Mesendoderm (in vitro differentiated cells): ENCODE data around the gene TM9SF2.

ENCODE experiments used
- DNase-seq: peaks from one replicate; pipeline ENCODE4 v3.0.0; 2013
- H2AK5ac ChIP-seq: 2 replicates; pipeline ENCODE4 v1.6.1; 2013; ENCODE audit warnings: low read length, inconsistent platforms
- H2BK120ac ChIP-seq: 2 replicates; pipeline ENCODE4 v1.6.1; 2013; ENCODE audit warnings: low read depth, mild to moderate bottlenecking, low read length, moderate library complexity, mixed read lengths
- H2BK15ac ChIP-seq: replicated peaks from 2 replicates; pipeline ENCODE4 v1.6.1; 2013; ENCODE audit warnings: low read depth, mild to moderate bottlenecking, moderate library complexity
- H2BK5ac ChIP-seq: 2 replicates; pipeline ENCODE4 v1.6.1; 2013; ENCODE audit warnings: low read length, inconsistent platforms
- H3K18ac ChIP-seq: 2 replicates; pipeline ENCODE4 v1.6.1; 2013; ENCODE audit warnings: mild to moderate bottlenecking, low read length, mixed read lengths
- H3K23ac ChIP-seq: one replicate; pipeline ENCODE4 v1.6.1; 2013; ENCODE audit warnings: low read length
- H3K27ac ChIP-seq: 2 replicates; pipeline ENCODE4 v1.5.1; 2013; ENCODE audit warnings: low read depth, mild to moderate bottlenecking, inconsistent platforms, low read length, moderate library complexity
- H3K27me3 ChIP-seq: 2 replicates; pipeline ENCODE4 v1.6.1; 2013; ENCODE audit warnings: low read length, control low read depth, mild to moderate bottlenecking, inconsistent platforms; ENCODE audit not compliant: insufficient read depth, poor library complexity
- H3K36me3 ChIP-seq: 2 replicates; pipeline ENCODE4 v1.6.1; 2013; ENCODE audit warnings: low read length, inconsistent platforms; ENCODE audit not compliant: control insufficient read depth, insufficient read depth
- H3K4ac ChIP-seq: one replicate; pipeline ENCODE4 v1.6.1; 2013; ENCODE audit warnings: low read depth, mild to moderate bottlenecking, low read length, moderate library complexity
- H3K4me1 ChIP-seq: 2 replicates; pipeline ENCODE4 v1.6.1; 2013; ENCODE audit warnings: low read depth, low read length, inconsistent platforms; ENCODE audit not compliant: control insufficient read depth
- H3K4me2 ChIP-seq: 2 replicates; pipeline ENCODE4 v1.6.1; 2013; ENCODE audit warnings: low read length
- H3K4me3 ChIP-seq: 2 replicates; pipeline ENCODE4 v1.5.1; 2013; ENCODE audit warnings: mild to moderate bottlenecking, low read length
- H3K56ac ChIP-seq: one replicate; pipeline ENCODE4 v1.6.1; 2013; ENCODE audit warnings: low read length
- H3K79me1 ChIP-seq: 2 replicates; pipeline ENCODE4 v1.6.1; 2013; ENCODE audit warnings: low read length, inconsistent platforms
- H3K79me2 ChIP-seq: 2 replicates; pipeline ENCODE4 v1.6.1; 2013; ENCODE audit warnings: mild to moderate bottlenecking, low read length; ENCODE audit not compliant: control insufficient read depth, insufficient read depth
- H3K9ac ChIP-seq: 2 replicates; pipeline ENCODE4 v1.6.1; 2013; ENCODE audit warnings: low read length, inconsistent platforms
- H4K5ac ChIP-seq: one replicate; pipeline ENCODE4 v1.6.1; 2013; ENCODE audit warnings: low read length
- H4K8ac ChIP-seq: one replicate; pipeline ENCODE4 v1.6.1; 2013; ENCODE audit warnings: low read depth, mild to moderate bottlenecking, control low read depth, low read length, moderate library complexity
- WGBS: extraction: QIAGEN DNeasy Blood & Tissue Kit; methylation state at CpG from one replicate; pipeline ENCODE4 v1.1.7; 2013; ENCODE audit warnings: low lambda C conversion rate, missing lambda C conversion rate; ENCODE audit not compliant: insufficient coverage; ENCODE audit errors: extremely low coverage; 5-methylcytosine and 5-hydroxymethylcytosine counted together

TM9SF2 gene

DNA sequence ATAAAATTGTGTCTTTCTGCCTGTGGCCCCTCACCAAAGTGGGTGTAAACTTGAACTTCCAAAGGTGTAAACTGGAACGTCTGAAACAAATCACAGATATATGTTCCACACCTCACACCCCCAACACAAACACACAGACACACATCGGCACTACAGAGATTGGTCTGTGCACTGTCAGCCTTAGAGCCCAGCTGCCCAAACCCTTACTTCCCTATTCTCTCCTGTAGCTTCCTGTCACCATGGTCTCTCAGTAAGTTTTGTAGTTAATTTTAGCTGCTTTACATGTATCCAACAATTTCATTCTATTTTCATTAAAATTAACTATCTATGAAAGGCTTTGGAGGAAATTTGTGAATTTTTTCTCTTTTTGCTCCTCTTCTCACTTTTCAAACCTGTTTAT lies 5.4 kb downstream of the TM9SF2 start:
- H3K27ac ChIP-seq, result no peak overlapping the region
- H2BK5ac ChIP-seq, result no peak overlapping the region
- no peak overlapping the region for H2BK120ac ChIP-seq
- no peaks in the 10 kb centered on the region for H3K4me1 ChIP-seq
- H3K4ac ChIP-seq, result no peak overlapping the region
- no peak overlapping the region for H4K5ac ChIP-seq
- H3K36me3 ChIP-seq, result peaks cover 3% of the 10 kb centered on the region
- H3K56ac ChIP-seq, result no peak overlapping the region
- H2AK5ac ChIP-seq, result no peak overlapping the region
- no peak overlapping the region for H3K18ac ChIP-seq
- H3K9ac ChIP-seq, result no peak overlapping the region
- no peak overlapping the region for H3K4me2 ChIP-seq
- H3K79me2 ChIP-seq, result peaks cover 53% of the 10 kb centered on the region
- peaks cover 21% of the 10 kb centered on the region for H3K79me1 ChIP-seq
- no peak overlapping the region for H3K23ac ChIP-seq
- no peak overlapping the region for H2BK15ac ChIP-seq
- no peak overlapping the region for H3K4me3 ChIP-seq
- no peak for DNase-seq
- no CpG with 5 or more reads among the region's 2 CpGs for WGBS
- no peak overlapping the region for H4K8ac ChIP-seq
- H3K27me3 ChIP-seq, result no peaks in the 10 kb centered on the region

DNA sequence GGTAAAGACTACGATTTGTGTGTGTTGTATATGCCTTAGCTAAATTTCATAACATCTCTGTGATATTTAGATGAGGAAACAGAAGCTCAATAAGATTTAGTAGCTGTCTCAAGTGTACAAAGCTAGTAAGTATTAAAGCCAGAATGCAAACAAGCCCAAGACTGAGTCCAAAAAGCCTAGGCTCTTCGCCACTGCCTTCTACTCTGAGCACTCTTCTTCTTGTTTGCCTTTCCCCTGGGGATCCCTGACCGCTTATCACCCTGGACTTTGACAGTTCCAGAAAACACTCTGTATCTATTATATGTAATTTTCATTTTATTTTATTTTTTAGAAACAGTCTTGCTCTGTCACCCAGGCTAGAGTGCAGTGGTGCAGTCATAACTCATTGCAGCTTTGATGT lies 5.8 kb downstream of the TM9SF2 start:
- Histone ChIP-seq H3K4ac (no peak overlapping the region), H2BK120ac (no peak overlapping the region), H4K5ac (no peak overlapping the region), H3K56ac (no peak overlapping the region), H2AK5ac (no peak overlapping the region), H3K79me2 (peaks cover 51% of the 10 kb centered on the region), H3K27me3 (no peaks in the 10 kb centered on the region), H3K9ac (no peak overlapping the region), H3K4me2 (no peak overlapping the region), H3K18ac (no peak overlapping the region), H3K79me1 (peaks cover 23% of the 10 kb centered on the region), H2BK5ac (no peak overlapping the region), H3K27ac (no peak overlapping the region), H2BK15ac (no peak overlapping the region), H3K4me3 (no peak overlapping the region), H3K23ac (no peak overlapping the region), H3K36me3 (peaks cover 3% of the 10 kb centered on the region), H3K4me1 (peaks cover 1% of the 10 kb centered on the region), H4K8ac (no peak overlapping the region)
- no peak for DNase-seq
- WGBS, result no CpG with 5 or more reads among the region's 3 CpGs

DNA sequence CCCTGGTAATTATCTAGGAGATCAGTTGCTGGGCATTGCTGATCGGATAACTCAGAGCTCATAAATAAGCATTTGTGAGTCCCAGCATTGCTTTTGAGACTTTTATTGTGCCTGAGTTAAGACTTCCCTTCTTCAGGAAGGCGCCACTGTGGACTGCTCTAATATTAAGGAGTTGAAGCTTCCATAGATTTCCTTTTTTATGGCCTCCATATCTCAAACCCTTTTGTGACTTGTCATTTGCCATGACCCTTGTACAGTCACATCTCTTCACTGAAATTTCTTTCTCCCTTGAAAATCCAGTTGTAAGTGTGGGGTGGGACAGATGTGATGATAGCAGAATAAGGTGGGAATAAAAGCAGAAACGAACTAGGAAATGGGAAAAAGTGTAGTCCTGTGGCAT lies 6.3 kb downstream of the TM9SF2 start:
- no peak overlapping the region for H3K4ac ChIP-seq
- H3K18ac ChIP-seq, result no peak overlapping the region
- peaks cover 1% of the 10 kb centered on the region for H3K4me1 ChIP-seq
- peaks cover 23% of the 10 kb centered on the region for H3K79me1 ChIP-seq
- H2BK15ac ChIP-seq, result no peak overlapping the region
- peaks cover 3% of the 10 kb centered on the region for H3K36me3 ChIP-seq
- H3K27me3 ChIP-seq, result no peaks in the 10 kb centered on the region
- H3K9ac ChIP-seq, result no peak overlapping the region
- no peak overlapping the region for H4K5ac ChIP-seq
- no peak overlapping the region for H2BK5ac ChIP-seq
- no peak overlapping the region for H2AK5ac ChIP-seq
- H3K79me2 ChIP-seq, result peaks cover 47% of the 10 kb centered on the region
- H4K8ac ChIP-seq, result no peak overlapping the region
- no CpG with 5 or more reads among the region's 3 CpGs for WGBS
- no peak overlapping the region for H2BK120ac ChIP-seq
- H3K27ac ChIP-seq, result no peak overlapping the region
- no peak overlapping the region for H3K23ac ChIP-seq
- no peak overlapping the region for H3K4me2 ChIP-seq
- no peak for DNase-seq
- no peak overlapping the region for H3K4me3 ChIP-seq
- no peak overlapping the region for H3K56ac ChIP-seq

DNA sequence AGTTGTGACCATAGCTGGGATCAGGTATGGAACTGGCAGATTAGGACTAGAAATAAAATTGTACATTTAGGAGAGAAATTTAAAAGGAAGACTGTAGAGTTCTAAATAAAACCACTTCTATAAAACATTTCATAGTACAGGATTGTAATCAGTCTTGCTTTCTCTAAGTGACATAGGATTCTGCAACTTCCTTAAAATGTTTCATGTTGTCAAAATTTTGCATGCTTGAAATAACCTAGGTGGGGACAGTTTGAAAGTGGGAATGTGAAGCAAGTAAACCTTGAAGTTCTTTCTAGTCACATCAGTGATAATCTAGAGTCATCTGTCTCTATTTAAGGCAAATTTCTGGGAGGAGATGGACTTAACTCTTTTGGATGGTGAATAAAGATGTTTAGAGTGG lies 6.7 kb downstream of the TM9SF2 start:
- H3K9ac ChIP-seq, result no peak overlapping the region
- DNase-seq, result no peak
- no peak overlapping the region for H2AK5ac ChIP-seq
- peaks cover 1% of the 10 kb centered on the region for H3K4me1 ChIP-seq
- no peak overlapping the region for H3K56ac ChIP-seq
- peaks cover 46% of the 10 kb centered on the region for H3K79me2 ChIP-seq
- no peak overlapping the region for H2BK15ac ChIP-seq
- no peak overlapping the region for H2BK5ac ChIP-seq
- H3K4me3 ChIP-seq, result no peak overlapping the region
- H3K4ac ChIP-seq, result no peak overlapping the region
- no peak overlapping the region for H4K8ac ChIP-seq
- no peak overlapping the region for H4K5ac ChIP-seq
- H3K18ac ChIP-seq, result no peak overlapping the region
- peaks cover 23% of the 10 kb centered on the region for H3K79me1 ChIP-seq
- H3K27ac ChIP-seq, result no peak overlapping the region
- no peaks in the 10 kb centered on the region for H3K27me3 ChIP-seq
- H3K36me3 ChIP-seq, result peaks cover 3% of the 10 kb centered on the region
- no peak overlapping the region for H3K4me2 ChIP-seq
- H3K23ac ChIP-seq, result no peak overlapping the region
- no peak overlapping the region for H2BK120ac ChIP-seq

DNA sequence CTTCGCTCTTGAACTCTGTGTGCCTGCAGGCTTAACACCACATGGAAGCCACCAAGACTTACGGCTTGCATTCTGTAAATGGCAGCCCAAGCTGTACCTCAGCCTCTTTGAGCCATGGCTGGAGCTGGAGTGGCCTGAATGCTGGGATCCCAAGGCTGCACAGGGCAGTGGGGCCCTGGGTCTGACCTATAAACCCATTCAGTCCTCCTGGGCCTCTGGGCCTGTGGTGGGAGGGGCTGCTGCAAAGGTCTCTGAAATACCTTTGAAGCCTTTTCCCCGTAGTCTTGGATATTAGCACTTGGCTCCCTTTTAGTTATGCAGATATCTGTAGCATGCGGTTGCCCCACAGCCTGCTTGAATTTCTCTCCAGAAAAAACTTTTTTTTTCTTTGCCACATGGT lies 8.2 kb downstream of the TM9SF2 start:
- no peak overlapping the region for H4K8ac ChIP-seq
- peaks cover 3% of the 10 kb centered on the region for H3K36me3 ChIP-seq
- no peak overlapping the region for H4K5ac ChIP-seq
- H3K4me3 ChIP-seq, result no peak overlapping the region
- no peak overlapping the region for H3K4me2 ChIP-seq
- no peak overlapping the region for H2BK120ac ChIP-seq
- H3K4me1 ChIP-seq, result peaks cover 1% of the 10 kb centered on the region
- no peak overlapping the region for H3K9ac ChIP-seq
- no peak overlapping the region for H2BK5ac ChIP-seq
- no peak overlapping the region for H3K56ac ChIP-seq
- H3K79me2 ChIP-seq, result peaks cover 52% of the 10 kb centered on the region
- no peak overlapping the region for H3K27ac ChIP-seq
- H2AK5ac ChIP-seq, result no peak overlapping the region
- no peak overlapping the region for H2BK15ac ChIP-seq
- H3K4ac ChIP-seq, result no peak overlapping the region
- H3K18ac ChIP-seq, result no peak overlapping the region
- H3K27me3 ChIP-seq, result no peaks in the 10 kb centered on the region
- H3K23ac ChIP-seq, result no peak overlapping the region
- peaks cover 27% of the 10 kb centered on the region for H3K79me1 ChIP-seq
- DNase-seq, result no peak
- no CpG with 5 or more reads among the region's 4 CpGs for WGBS

DNA sequence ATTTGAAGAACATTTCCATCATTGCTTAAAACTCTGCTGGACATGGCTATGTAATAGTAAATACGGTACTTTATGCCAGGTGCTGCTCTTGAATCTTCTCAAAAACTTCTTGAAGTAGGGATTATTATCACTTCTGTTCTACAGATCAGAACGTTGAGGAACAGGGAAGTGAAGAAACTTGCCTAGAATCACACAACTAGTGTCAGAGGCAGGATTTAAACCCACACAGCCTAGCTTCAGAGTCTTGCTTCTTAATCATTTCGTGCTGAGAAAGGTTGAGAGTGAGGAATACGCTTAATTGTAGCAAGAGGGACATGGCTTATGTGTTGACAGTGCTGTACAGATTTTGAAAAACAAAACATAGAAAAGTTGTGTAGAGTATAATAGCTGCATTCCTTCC lies 13.5 kb downstream of the TM9SF2 start:
- H3K36me3 ChIP-seq, result no peaks in the 10 kb centered on the region
- no peak overlapping the region for H3K4me2 ChIP-seq
- H3K4me1 ChIP-seq, result peaks cover 1% of the 10 kb centered on the region
- H3K23ac ChIP-seq, result no peak overlapping the region
- H4K8ac ChIP-seq, result no peak overlapping the region
- H3K4me3 ChIP-seq, result no peak overlapping the region
- H2BK5ac ChIP-seq, result no peak overlapping the region
- peaks cover 36% of the 10 kb centered on the region for H3K79me2 ChIP-seq
- H3K18ac ChIP-seq, result no peak overlapping the region
- DNase-seq, result no peak
- H3K79me1 ChIP-seq, result peaks cover 15% of the 10 kb centered on the region
- no peak overlapping the region for H2BK15ac ChIP-seq
- no peak overlapping the region for H4K5ac ChIP-seq
- H3K4ac ChIP-seq, result no peak overlapping the region
- no peaks in the 10 kb centered on the region for H3K27me3 ChIP-seq
- no peak overlapping the region for H3K27ac ChIP-seq
- WGBS, result no CpG with 5 or more reads among the region's 4 CpGs
- no peak overlapping the region for H3K56ac ChIP-seq
- no peak overlapping the region for H2BK120ac ChIP-seq
- no peak overlapping the region for H3K9ac ChIP-seq
- H2AK5ac ChIP-seq, result no peak overlapping the region
